NCI-H146 (cell line): ENCODE results near the gene PBX4.

ENCODE experiments used
- DNase-seq: peaks from one replicate; lab custom pipeline; 2025; lab: John Stamatoyannopoulos, UW

Gene PBX4

GRCh38 chr19:19526581-19527370, 91.7 kb downstream of the PBX4 start:
- DNase-seq, result no peak

GRCh38 chr19:19525611-19526380, 92.7 kb downstream of the PBX4 start:
- DNase-seq, result no peak

- DNase-seq, result no peak
Measured at GRCh38 chr19:19524053-19524452, 94.4 kb downstream of the PBX4 start.

- DNase-seq, result no peak
Measured at GRCh38 chr19:19523177-19523576, 95.3 kb downstream of the PBX4 start.

GRCh38 chr19:19520989-19521388, 97.5 kb downstream of the PBX4 start:
- no peak for DNase-seq

GRCh38 chr19:19517235-19517619, 101.3 kb downstream of the PBX4 start:
- DNase-seq, result no peak

- DNase-seq, result peak; percentile 93
Measured at GRCh38 chr19:19515642-19516519, 102.6 kb downstream of the PBX4 start, which contains the start of gene NDUFA13. TSS of gene NDUFA13 (plus strand) at chr19:19516225. CDS start at chr19:19516239, 14 bp downstream.

GRCh38 chr19:19514881-19515641, 103.4 kb downstream of the PBX4 start, which contains the start of gene TSSK6:
TSS of gene TSSK6 (minus strand) at chr19:19515548. CDS start at chr19:19515427, 121 bp downstream.
- DNase-seq, result no peak

GRCh38 chr19:19514215-19514657, 104.3 kb downstream of the PBX4 start:
- DNase-seq, result no peak

- no peak for DNase-seq
Measured at GRCh38 chr19:19513682-19514081, 104.8 kb downstream of the PBX4 start.
